VCaP (cell line): ENCODE data around the gene PDE8B.

Source experiments
- H3K27ac ChIP-seq: fragments of 450-650 bp; 2 replicates; pipeline ENCODE4 v1.5.1; 2017
- CTCF ChIP-seq: fragments of 450-650 bp; conservative IDR thresholded peaks from 2 replicates; pipeline ENCODE4 v1.5.1; 2017; ENCODE audit warnings: mild to moderate bottlenecking, moderate library complexity

Gene PDE8B

GRCh38 chr5:77425420-77425819, 214.9 kb downstream of the PDE8B start:
- peak overlapping the region; percentile 38 for H3K27ac ChIP-seq
- TF ChIP-seq CTCF, result no peak

DNA sequence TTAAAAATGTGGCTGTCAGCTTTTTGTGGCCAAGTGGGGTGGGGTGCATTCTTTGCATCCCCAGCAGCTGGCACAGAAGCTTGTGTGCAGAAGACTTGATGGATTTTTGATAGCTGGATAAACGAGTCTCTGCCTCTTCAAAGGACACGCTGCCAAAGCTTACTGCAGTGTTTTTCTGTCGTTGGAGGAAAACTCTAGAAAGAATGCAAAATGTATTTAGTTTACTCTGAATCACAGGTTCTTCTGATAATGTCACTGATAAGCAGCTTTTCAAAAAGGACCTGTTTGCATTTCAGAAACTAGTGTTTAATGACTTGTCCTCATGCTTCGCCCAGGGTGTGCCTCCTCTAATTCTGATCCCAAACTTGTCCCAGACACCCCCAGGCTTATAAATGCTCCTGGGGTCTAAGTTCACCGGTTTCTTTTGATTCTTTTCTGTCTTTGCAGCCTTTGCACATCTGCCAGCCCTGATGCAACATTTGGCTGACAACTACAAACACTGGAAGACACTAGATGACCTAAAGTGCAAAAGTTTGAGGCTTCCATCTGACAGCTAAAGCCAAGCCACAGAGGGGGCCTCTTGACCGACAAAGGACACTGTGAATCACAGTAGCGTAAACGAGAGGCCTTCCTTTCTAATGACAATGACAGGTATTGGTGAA, 215.6 kb downstream of the PDE8B start:
- peak overlapping the region; percentile 38 for H3K27ac ChIP-seq
- no peak for TF ChIP-seq CTCF

DNA sequence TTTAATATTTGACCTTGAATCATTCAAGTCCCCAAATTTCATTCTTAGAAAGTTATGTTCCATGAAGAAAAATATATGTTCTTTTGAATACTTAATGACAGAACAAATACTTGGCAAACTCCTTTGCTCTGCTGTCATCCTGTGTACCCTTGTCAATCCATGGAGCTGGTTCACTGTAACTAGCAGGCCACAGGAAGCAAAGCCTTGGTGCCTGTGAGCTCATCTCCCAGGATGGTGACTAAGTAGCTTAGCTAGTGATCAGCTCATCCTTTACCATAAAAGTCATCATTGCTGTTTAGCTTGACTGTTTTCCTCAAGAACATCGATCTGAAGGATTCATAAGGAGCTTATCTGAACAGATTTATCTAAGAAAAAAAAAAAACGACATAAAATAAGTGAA, 216.2 kb downstream of the PDE8B start:
- peak overlapping the region; percentile 38; the same call in 1 of the 2 replicates for H3K27ac ChIP-seq
- no peak for TF ChIP-seq CTCF

- TF ChIP-seq CTCF, result no peak
- no peak overlapping the region for H3K27ac ChIP-seq
Observed at GRCh38 chr5:77427998-77428397, 217.5 kb downstream of the PDE8B start.

DNA sequence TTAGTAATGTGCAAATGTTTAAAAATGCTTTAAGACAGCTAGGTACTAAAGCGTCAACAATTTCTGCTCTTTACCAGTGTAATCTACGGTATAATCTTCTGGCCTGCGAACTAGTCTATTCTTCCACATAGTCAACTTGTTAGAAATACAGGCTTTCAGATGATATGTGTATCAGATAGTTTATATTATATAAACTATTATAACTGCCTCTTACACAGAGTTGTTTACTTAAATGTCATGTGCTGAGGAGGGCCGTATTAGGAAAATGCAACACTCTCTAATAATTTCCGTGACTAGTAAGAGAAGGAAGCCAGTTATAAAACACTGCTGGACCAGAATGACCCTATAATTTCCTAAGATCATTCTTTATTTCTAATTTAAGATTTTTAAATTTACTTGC, 218.0 kb downstream of the PDE8B start:
- H3K27ac ChIP-seq, result no peak overlapping the region
- TF ChIP-seq CTCF, result no peak

GRCh38 chr5:77430726-77431125, 220.2 kb downstream of the PDE8B start:
- no peak overlapping the region for H3K27ac ChIP-seq
- no peak for TF ChIP-seq CTCF

DNA sequence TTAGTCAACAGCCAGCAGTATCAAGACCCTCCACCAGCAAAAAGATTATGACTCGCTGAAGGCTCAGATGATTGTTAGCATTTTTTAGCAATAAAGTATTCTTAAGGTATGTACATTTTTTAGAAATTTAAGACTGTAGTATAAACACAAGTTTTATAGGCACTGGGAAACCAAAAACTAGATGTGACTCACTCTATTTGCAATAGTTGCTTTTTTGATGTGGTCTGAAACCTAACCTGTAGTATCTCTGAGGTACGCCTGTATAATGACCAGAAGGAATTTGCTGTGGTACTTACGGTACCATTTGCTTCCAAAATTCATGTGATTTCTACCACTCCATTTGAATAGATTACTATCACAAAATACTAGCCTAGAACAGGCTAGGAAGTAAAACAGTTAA, 220.8 kb downstream of the PDE8B start:
- no peak overlapping the region for H3K27ac ChIP-seq
- no peak for TF ChIP-seq CTCF
